T-helper 17 cell (primary cell): ENCODE data around the gene POC1B. TPM values are rescaled to one million over a fixed set of nuclear protein-coding genes. Genes with fewer than 3 reads are reported as not detected.

Source experiments
- ATAC-seq: fragments of 150-1000 bp; cut with Tn5 transposase; 2 replicates; pipeline ENCODE4 v1.10.0; 2021; ENCODE audit warnings: mild to moderate bottlenecking, moderate library complexity
- DNase-seq, 3 donors: peaks; one replicate each; pipeline versions ENCODE4 v3.0.0 to v3.0.0-alpha.2; 2020 to 2021
- H3K9me3 ChIP-seq: one replicate; pipeline ENCODE4 v1.7.0; 2013; ENCODE audit warnings: low read length, mild to moderate bottlenecking; ENCODE audit not compliant: control insufficient read depth, poor library complexity, severe bottlenecking
- H3K27ac Mint-ChIP-seq: one replicate; pipeline ENCODE4 v1.8.0; 2022; ENCODE audit warnings: mild to moderate bottlenecking, moderate library complexity, mixed read lengths
- H3K27me3 Mint-ChIP-seq: one replicate; pipeline ENCODE4 v1.8.0; 2022; ENCODE audit warnings: mixed read lengths
- H3K36me3 Mint-ChIP-seq: one replicate; pipeline ENCODE4 v1.8.0; 2022; ENCODE audit warnings: low read depth, mixed read lengths
- H3K4me1 Mint-ChIP-seq: one replicate; pipeline ENCODE4 v1.8.0; 2022; ENCODE audit warnings: mild to moderate bottlenecking, mixed read lengths
- H3K4me3 Mint-ChIP-seq: one replicate; pipeline ENCODE4 v1.8.0; 2022; ENCODE audit warnings: mild to moderate bottlenecking, moderate library complexity, mixed read lengths
- total RNA-seq, 4 donors: library from RNA in 2 of 4; stranded (reverse) in 2 of 4; gene quantifications; one replicate each; pipeline ENCODE4 v1.2.3 and lab custom pipeline; 2022 to 2026

POC1B gene
- total RNA-seq, 2 donors from 2014 or later: 18.2 to 22.0 TPM

DNA sequence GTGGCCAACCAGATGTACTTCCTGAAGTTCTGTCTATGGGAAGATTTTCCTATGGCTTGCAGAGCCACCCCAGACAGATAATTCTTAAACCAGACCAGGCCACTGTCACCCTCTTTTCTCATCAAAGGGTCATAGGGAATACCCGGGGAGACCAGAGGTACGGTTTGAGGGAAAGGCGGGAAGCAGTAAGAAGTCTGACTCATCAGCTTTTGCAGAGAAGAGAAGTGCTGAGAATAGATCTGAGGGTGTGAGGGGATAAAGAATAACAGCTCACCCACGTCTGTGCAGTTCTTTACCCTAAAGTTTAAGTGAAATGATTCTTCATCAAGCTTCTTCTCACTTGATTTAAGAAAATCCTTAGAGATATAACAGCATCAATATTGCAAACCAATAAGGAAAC, 21.3 kb upstream of the POC1B start:
- no peak for ATAC-seq
- no peaks in the 10 kb centered on the region for H3K36me3 Mint-ChIP-seq
- no peak overlapping the region for H3K27ac Mint-ChIP-seq
- peaks cover 11% of the 10 kb centered on the region for H3K4me1 Mint-ChIP-seq
- H3K9me3 ChIP-seq: no peaks in the 10 kb centered on the region
- H3K27me3 Mint-ChIP-seq: no peaks in the 10 kb centered on the region
- H3K4me3 Mint-ChIP-seq: no peak overlapping the region
- no peak for DNase-seq

- H3K4me1 Mint-ChIP-seq: peaks cover 14% of the 10 kb centered on the region
- H3K27ac Mint-ChIP-seq: no peak overlapping the region
- peaks cover 2% of the 10 kb centered on the region for H3K36me3 Mint-ChIP-seq
- H3K9me3 ChIP-seq: no peaks in the 10 kb centered on the region
- no peak overlapping the region for H3K4me3 Mint-ChIP-seq
- no peak for ATAC-seq
- DNase-seq: no peak
- no peaks in the 10 kb centered on the region for H3K27me3 Mint-ChIP-seq
Observed at GRCh38 chr12:89546151-89546550, 20.3 kb upstream of the POC1B start.

GRCh38 chr12:89544681-89545184, 18.9 kb upstream of the POC1B start:
- H3K4me1 Mint-ChIP-seq: peaks cover 16% of the 10 kb centered on the region
- no peaks in the 10 kb centered on the region for H3K27me3 Mint-ChIP-seq
- no peak for ATAC-seq
- peaks cover 2% of the 10 kb centered on the region for H3K36me3 Mint-ChIP-seq
- H3K9me3 ChIP-seq: no peaks in the 10 kb centered on the region
- H3K4me3 Mint-ChIP-seq: no peak overlapping the region
- no peak for DNase-seq
- no peak overlapping the region for H3K27ac Mint-ChIP-seq

DNA sequence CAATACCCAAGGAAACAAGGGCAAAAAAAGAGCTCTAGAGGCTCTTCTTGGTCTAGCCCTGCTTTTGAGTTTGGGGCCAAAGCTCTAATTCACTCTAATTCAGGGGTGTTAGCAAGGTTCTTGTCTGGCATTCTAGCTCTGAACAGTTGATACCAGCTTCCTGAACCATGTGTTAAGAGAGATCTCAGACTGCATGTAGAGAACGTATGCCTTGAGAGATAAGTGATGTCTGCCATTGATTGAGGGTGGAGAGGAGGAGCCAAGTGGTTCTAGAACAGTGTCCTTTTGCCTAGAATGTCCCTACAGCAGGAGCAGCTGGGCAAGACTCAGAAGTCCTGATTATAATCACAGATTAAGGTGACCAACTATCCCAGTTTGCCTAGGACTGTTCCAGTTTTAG, 18.2 kb upstream of the POC1B start:
- ATAC-seq (no peak), DNase-seq (no peak)
- Mint-ChIP-seq H3K27ac (no peak overlapping the region), H3K4me1 (peaks cover 16% of the 10 kb centered on the region), H3K27me3 (no peaks in the 10 kb centered on the region), H3K4me3 (no peak overlapping the region), H3K36me3 (peaks cover 2% of the 10 kb centered on the region)
- H3K9me3 ChIP-seq: no peaks in the 10 kb centered on the region

- ATAC-seq: peak; percentile 90
- H3K27ac Mint-ChIP-seq: peak overlapping the region; percentile 79
Observed at GRCh38 chr12:89542912-89543592, 17.2 kb upstream of the POC1B start.

GRCh38 chr12:89542236-89542635, 16.4 kb upstream of the POC1B start:
- no peak overlapping the region for H3K4me3 Mint-ChIP-seq
- H3K9me3 ChIP-seq: no peaks in the 10 kb centered on the region
- H3K27me3 Mint-ChIP-seq: no peaks in the 10 kb centered on the region
- peaks cover 16% of the 10 kb centered on the region for H3K4me1 Mint-ChIP-seq
- peaks cover 2% of the 10 kb centered on the region for H3K36me3 Mint-ChIP-seq
- peak overlapping the region; percentile 79 for H3K27ac Mint-ChIP-seq
- peak; percentile 14 for ATAC-seq
- no peak for DNase-seq

More at GRCh38 chr12:89542912-89543592, 17.2 kb upstream of the POC1B start:
- Mint-ChIP-seq H3K4me1 (peaks cover 16% of the 10 kb centered on the region), H3K27me3 (no peaks in the 10 kb centered on the region), H3K36me3 (peaks cover 2% of the 10 kb centered on the region), H3K4me3 (peak overlapping the region; percentile 31)
- H3K9me3 ChIP-seq: no peaks in the 10 kb centered on the region
- DNase-seq: peak; percentile 20 to 49 (median 32)

DNA sequence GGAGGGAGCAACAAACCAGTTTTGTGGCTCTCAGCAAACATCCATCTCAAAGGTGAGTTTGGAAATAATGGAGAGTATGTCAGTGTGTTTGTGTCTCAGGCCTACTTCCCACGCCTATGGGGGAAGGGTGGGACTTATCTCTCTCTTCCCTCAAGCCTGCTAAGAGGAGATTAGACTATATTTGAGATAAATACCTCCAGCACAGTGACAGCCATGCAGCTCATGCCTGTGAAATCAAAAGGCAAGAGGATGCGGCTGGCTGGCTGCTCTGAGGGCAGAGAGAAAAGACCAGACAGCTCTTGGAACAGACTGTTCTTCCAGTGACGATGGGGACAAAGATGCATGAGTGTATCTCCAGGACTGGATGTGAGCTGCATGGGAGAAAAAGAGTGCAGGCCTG, 14.7 kb upstream of the POC1B start:
- Mint-ChIP-seq H3K27me3 (no peaks in the 10 kb centered on the region), H3K27ac (no peak overlapping the region)

GRCh38 chr12:89539426-89540223, 13.8 kb upstream of the POC1B start:
- ATAC-seq (no peak), DNase-seq (no peak)
- no peaks in the 10 kb centered on the region for H3K9me3 ChIP-seq
- Mint-ChIP-seq H3K36me3 (peaks cover 2% of the 10 kb centered on the region), H3K4me1 (peaks cover 14% of the 10 kb centered on the region), H3K27me3 (no peaks in the 10 kb centered on the region), H3K4me3 (no peak overlapping the region), H3K27ac (no peak overlapping the region)

More for the DNA sequence above, 14.7 kb upstream of the POC1B start:
- ATAC-seq (no peak), DNase-seq (no peak)
- no peaks in the 10 kb centered on the region for H3K9me3 ChIP-seq
- H3K36me3 Mint-ChIP-seq: peaks cover 2% of the 10 kb centered on the region
- peaks cover 16% of the 10 kb centered on the region for H3K4me1 Mint-ChIP-seq
- no peak overlapping the region for H3K4me3 Mint-ChIP-seq

DNA sequence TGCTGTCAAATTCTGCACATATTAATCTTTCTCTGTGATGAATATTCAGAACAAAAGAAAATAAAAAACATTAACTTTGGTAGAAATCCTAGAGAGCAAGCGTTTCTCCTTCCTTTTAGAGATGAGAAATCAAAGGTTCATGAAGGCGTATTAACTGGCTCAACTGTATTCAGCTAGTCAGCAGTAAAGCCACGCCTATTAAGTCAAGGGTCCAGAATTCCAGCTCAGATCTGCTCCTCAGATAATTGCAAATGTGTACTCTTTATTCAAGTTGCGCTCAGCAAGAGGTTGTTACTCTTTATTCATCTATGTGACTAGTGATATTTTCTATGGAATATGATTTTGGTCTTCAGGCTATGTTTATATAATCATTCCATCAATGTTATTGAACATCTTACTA, 13.1 kb upstream of the POC1B start:
- no peaks in the 10 kb centered on the region for H3K9me3 ChIP-seq
- Mint-ChIP-seq H3K4me1 (peaks cover 17% of the 10 kb centered on the region), H3K36me3 (peaks cover 4% of the 10 kb centered on the region), H3K4me3 (no peak overlapping the region), H3K27me3 (no peaks in the 10 kb centered on the region), H3K27ac (no peak overlapping the region)
- ATAC-seq: no peak
- DNase-seq: no peak

GRCh38 chr12:89537389-89537788, 11.5 kb upstream of the POC1B start:
- H3K4me3 Mint-ChIP-seq: no peak overlapping the region
- peaks cover 11% of the 10 kb centered on the region for H3K4me1 Mint-ChIP-seq
- peaks cover 4% of the 10 kb centered on the region for H3K36me3 Mint-ChIP-seq
- DNase-seq (no peak), ATAC-seq (no peak)
- H3K9me3 ChIP-seq: no peaks in the 10 kb centered on the region
- no peak overlapping the region for H3K27ac Mint-ChIP-seq
- no peaks in the 10 kb centered on the region for H3K27me3 Mint-ChIP-seq

DNA sequence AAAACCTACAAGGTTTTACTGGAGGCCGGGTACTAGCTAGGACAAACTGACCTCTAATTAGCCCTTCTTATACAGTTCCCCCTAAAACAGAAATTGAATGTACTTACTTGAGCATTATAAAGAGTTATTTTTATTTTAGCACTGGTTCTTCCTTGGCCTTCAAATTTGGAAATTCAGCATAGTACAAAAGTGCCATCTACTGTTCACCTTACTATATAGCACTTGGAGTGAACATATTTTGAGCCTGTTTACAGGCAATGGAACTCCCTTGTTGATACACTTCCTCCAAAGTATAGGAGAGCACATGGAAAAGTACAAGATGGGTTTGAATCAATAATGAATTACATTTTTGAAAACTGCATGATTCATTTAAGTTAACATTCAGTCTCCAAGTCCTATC, 3.9 kb upstream of the POC1B start:
- Mint-ChIP-seq H3K4me3 (no peak overlapping the region), H3K27ac (peak overlapping the region; percentile 34), H3K36me3 (peaks cover 3% of the 10 kb centered on the region), H3K4me1 (peaks cover 22% of the 10 kb centered on the region), H3K27me3 (no peaks in the 10 kb centered on the region)
- no peaks in the 10 kb centered on the region for H3K9me3 ChIP-seq
- peak; percentile 33 for ATAC-seq
- no peak for DNase-seq

DNA sequence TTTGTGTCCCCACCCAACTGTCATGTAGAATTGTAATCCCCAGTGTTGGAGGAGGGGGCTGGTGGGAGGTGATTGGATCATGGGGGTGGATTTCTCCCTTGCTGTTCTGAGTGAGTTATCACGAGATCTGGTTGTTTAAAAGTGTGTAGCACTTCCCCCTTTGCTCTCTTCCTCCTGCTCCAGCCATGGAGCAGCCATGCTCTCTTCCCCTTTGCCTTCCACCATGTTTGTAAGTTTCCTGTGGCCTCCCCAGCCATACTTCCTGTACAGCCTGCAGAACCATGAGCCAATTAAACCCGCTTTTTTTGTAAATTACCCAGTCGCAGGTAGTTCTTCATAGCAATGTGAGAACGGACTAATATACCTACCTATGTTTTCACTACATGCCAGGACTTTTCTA, 2.6 kb upstream of the POC1B start:
- H3K9me3 ChIP-seq: no peaks in the 10 kb centered on the region
- Mint-ChIP-seq H3K27ac (no peak overlapping the region), H3K4me3 (no peak overlapping the region), H3K4me1 (peaks cover 28% of the 10 kb centered on the region), H3K27me3 (no peaks in the 10 kb centered on the region), H3K36me3 (no peaks in the 10 kb centered on the region)
- no peak for DNase-seq
- ATAC-seq: no peak

GRCh38 chr12:89525305-89525823, 483 bp downstream of the POC1B start:
- peak; percentile 33 for ATAC-seq
- H3K27ac Mint-ChIP-seq: peak overlapping the region; percentile 88

More at GRCh38 chr12:89525305-89525823, 483 bp downstream of the POC1B start:
- Mint-ChIP-seq H3K4me3 (peak overlapping the region; percentile 95), H3K36me3 (peaks cover 2% of the 10 kb centered on the region), H3K4me1 (peaks cover 42% of the 10 kb centered on the region), H3K27me3 (no peaks in the 10 kb centered on the region)
- no peaks in the 10 kb centered on the region for H3K9me3 ChIP-seq
- peak; percentile 18 to 31 (median 29) for DNase-seq
